Jurkat, Clone E6-1 (cell line): ENCODE results near the gene ABCA5.
"Not testable (repeated sequence)": the region's sequence is repeated elsewhere in the genome, so short reads cannot be mapped to it uniquely, and the experiment has no call there.

Source experiments
- DNase-seq: peaks from one replicate; pipeline ENCODE4 v3.0.0-alpha.2; 2011; ENCODE audit warnings: low read depth, low spot score
- H3K4me3 ChIP-seq: 2 replicates; pipeline ENCODE4 v1.5.1; 2011; ENCODE audit warnings: mild to moderate bottlenecking, low read length, control low read depth, moderate library complexity

Gene ABCA5

GRCh38 chr17:69228576-69228975 lies 98.4 kb downstream of the ABCA5 start, which contains the start of gene ABCA10:
Gene ABCA10, minus strand, starts transcription at chr17:69228824. Its CDS starts 3,466 bp downstream, at chr17:69225358.
- no peak within 1 kb of the TSS for H3K4me3 ChIP-seq
- DNase-seq, result no peak

- no peak for DNase-seq
- H3K4me3 ChIP-seq, result no peak overlapping the region
Measured at GRCh38 chr17:69228018-69228417, 98.9 kb downstream of the ABCA5 start.

DNA sequence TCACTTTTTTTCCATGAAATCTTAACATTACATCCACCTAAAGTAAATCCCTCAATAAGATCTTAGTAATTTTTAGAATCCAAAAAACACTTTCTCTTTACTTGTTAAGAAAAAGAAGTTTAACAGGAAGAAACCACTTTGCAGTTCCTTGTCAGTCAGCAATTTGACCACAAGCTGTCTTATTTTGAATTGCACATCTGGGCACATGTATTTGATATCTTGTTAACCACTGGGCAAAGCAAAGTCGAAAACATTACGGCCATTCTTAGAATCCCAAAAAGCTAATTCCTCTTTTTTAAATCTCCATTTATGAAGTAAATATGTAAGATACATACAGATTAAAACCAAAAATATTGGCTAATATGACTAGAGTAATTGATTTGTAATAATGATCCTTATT lies 99.4 kb downstream of the ABCA5 start:
- no peak overlapping the region for H3K4me3 ChIP-seq
- no peak for DNase-seq

DNA sequence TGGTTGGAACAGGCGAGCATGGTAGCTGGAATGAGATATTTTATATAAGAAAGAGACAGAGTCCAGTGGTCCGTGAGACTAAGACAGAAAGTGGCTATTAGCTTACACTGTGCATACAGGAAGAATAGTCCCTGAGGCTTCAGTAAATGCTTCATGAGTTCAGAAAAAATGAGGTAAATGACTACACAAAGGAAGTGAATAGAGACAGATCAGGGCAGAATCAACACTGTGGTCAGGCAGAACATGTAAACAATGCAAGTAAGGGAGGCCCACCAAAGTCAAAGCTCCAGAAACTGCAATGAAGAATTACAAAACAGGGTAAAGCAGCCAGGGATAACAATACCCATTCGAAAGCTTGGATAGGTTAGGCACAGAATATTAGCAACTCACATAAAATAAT lies 103.1 kb downstream of the ABCA5 start:
- DNase-seq, result no peak
- H3K4me3 ChIP-seq, result no peak overlapping the region

- DNase-seq, result no peak
Measured at GRCh38 chr17:69222707-69223258, 104.2 kb downstream of the ABCA5 start.

DNA sequence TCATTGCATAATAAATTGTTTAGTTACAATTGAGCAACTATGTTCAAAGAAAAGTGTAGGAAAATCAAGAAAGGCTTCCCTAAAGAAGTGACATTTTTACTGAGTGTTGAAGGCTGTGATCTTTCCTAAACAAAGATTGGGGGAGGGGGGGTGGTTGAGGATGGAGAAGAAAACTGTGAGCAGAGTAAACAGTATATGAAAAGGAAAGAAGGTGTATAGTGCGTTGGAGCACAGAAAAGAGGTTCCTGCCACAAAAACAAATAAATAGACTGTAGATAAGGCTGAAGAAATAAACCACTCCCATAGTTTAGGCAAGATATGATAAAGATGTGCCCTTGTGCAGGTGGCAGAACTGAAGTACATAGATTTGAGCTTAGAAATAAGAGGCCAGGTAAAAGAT lies 106.8 kb downstream of the ABCA5 start:
- H3K4me3 ChIP-seq, result no peak overlapping the region
- no peak for DNase-seq

More at GRCh38 chr17:69222707-69223258, 104.2 kb downstream of the ABCA5 start:
- H3K4me3 ChIP-seq, result no peak overlapping the region

DNA sequence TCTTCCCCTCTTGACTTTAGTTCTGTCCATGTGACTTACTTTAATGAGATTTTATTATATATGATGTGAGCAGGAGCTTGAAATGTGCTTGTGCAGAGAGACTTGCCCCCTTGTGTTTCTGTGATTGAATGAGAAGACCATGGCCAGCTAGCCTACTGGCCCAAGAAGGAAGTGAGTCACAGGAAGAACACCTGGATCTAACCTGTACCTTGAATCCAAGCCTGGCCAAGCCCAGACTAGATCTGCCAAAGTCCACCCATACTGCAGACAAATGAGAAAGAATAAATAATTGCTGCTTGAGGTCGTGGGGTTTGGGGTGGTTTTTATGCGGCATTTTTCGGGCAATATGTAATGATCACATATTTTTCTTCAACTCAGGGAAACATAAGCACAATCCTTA lies 107.9 kb downstream of the ABCA5 start:
- H3K4me3 ChIP-seq, result no peak overlapping the region
- DNase-seq, result no peak

- no peak for DNase-seq
- H3K4me3 ChIP-seq, result no peak overlapping the region
Measured at GRCh38 chr17:69213059-69213813, 113.7 kb downstream of the ABCA5 start.

DNA sequence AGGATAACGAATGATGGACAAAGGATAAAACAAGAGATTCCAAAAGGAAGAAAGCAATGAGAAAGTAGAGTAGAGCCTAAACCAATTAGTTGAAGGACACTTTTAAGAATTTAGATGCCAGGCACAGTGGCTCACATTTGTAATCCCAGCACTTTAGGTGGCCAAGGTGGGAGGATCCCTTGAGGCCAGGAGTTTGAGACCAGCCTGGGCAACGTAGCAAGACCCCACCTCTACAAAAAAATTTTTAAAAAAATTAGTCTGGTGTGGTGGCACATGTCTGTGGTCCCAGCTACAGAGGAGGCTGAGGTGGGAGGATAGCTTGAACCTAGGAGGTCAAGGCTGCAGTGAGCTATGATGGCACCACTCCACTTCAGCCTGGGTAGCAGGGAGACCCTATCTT lies 118.3 kb downstream of the ABCA5 start:
- no peak overlapping the region for H3K4me3 ChIP-seq
- no peak for DNase-seq

- H3K4me3 ChIP-seq, result no peak overlapping the region
- no peak for DNase-seq
Measured at GRCh38 chr17:69207151-69207550, 119.8 kb downstream of the ABCA5 start.

DNA sequence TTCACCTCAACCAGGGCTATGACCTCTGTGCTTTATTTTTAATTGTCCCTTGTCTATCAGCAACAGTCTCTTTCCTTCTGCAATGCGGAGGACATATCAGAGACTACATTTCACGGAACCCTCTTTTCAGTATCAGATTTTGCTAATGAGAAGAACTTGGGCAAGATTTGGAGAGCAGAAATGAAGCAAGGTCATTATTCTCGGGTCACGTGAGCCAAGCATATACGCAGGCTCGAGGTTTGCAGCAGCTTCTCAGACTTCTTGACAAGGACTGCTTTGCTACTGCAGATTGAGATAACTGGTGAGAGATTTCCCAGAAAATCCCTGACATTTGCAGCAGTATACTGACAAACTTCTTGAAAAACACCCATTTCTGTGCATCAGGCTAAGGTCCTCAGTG lies 128.7 kb downstream of the ABCA5 start:
- DNase-seq, result no peak
- H3K4me3 ChIP-seq, result no peak overlapping the region

DNA sequence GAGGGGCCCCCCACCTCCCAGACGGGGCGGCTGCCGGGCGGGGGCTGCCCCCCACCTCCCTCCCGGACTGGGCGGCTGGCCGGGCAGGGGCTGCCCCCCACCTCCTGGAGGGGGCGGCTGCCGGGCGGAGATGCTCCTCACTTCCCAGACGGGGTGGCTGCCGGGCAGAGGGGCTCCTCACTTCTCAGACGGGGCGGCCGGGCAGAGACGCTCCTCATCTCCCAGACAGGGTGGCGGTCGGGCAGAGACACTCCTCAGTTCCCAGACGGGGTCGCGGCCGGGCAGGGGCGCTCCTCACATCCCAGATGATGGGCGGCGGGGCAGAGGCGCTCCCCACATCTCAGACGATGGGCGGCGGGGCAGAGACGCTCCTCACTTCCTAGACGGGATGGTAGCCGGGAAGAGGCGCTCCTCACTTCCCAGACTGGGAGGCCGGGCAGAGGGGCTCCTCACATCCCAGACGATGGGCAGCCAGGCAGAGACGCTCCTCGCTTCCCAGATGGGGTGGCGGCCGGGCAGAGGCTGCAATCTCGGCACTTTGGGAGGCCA lies 130.8 kb downstream of the ABCA5 start:
- not testable (repeated sequence) for H3K4me3 ChIP-seq, DNase-seq
